CD14-positive monocyte (primary cell): ENCODE measurements around the gene DNAJC3. TPM values are rescaled to one million over a fixed set of nuclear protein-coding genes. Genes with fewer than 3 reads are reported as not detected.

Experiments used
- DNase-seq, 3 donors: peaks; one replicate each; pipeline ENCODE4 v3.0.0-alpha.2; 2011 to 2022
- H2AFZ ChIP-seq: 2 replicates; pipeline ENCODE4 v1.6.0; 2012; ENCODE audit warnings: mild to moderate bottlenecking, low read depth, low read length, inconsistent platforms; ENCODE audit not compliant: insufficient read depth, poor library complexity, severe bottlenecking
- H3K27ac ChIP-seq, 2 donors: 1 replicate in 1 of 2; 2 replicates in 1 of 2; pipeline ENCODE4 v1.5.1; 2012 to 2013; ENCODE audit warnings: low read length in 2 of 2, control low read depth in 1 of 2, inconsistent platforms in 1 of 2, low read depth in 1 of 2, mild to moderate bottlenecking in 1 of 2
- H3K27me3 ChIP-seq, 2 donors: one replicate each; pipeline versions ENCODE4 v1.6.0 to v1.6.1; 2011 to 2013; ENCODE audit warnings: low read length in 2 of 2; ENCODE audit not compliant: control insufficient read depth in 2 of 2, insufficient read depth in 2 of 2
- H3K36me3 ChIP-seq, 2 donors: replicated peaks in 1 of 2; 1 replicate in 1 of 2; 2 replicates in 1 of 2; pipeline versions ENCODE4 v1.5.1 to v1.6.1; 2012 to 2013; ENCODE audit warnings: low read length in 2 of 2, control low read depth in 1 of 2, inconsistent platforms in 1 of 2, mild to moderate bottlenecking in 1 of 2; ENCODE audit not compliant: insufficient read depth in 2 of 2, control insufficient read depth in 1 of 2
- H3K4me1 ChIP-seq, 2 donors: 1 replicate in 1 of 2; 2 replicates in 1 of 2; pipeline versions ENCODE4 v1.5.1 to v1.6.1; 2012 to 2013; ENCODE audit warnings: low read length in 2 of 2, control low read depth in 1 of 2, inconsistent platforms in 1 of 2, mild to moderate bottlenecking in 1 of 2, moderate library complexity in 1 of 2; ENCODE audit not compliant: insufficient read depth in 2 of 2, control insufficient read depth in 1 of 2
- H3K4me2 ChIP-seq: replicated peaks from 2 replicates; pipeline ENCODE3; 2012; ENCODE audit warnings: low read length, moderate library complexity, mild to moderate bottlenecking; ENCODE audit not compliant: poor library complexity, severe bottlenecking; ENCODE audit errors: extremely low read depth
- H3K4me3 ChIP-seq, 3 experiments: fragments of 200-600 bp in 1 of 3; sonication (generic) in 1 of 3; replicated peaks in 1 of 3; 1 replicate in 2 of 3; 2 replicates in 1 of 3; pipeline ENCODE4 v1.5.1; 2011 to 2013; ENCODE audit warnings: low read length in 3 of 3, mild to moderate bottlenecking in 3 of 3, control low read depth in 2 of 3, low read depth in 2 of 3, inconsistent platforms in 1 of 3, moderate library complexity in 1 of 3
- H3K79me2 ChIP-seq: 2 replicates; pipeline ENCODE4 v1.6.0; 2012; ENCODE audit warnings: mild to moderate bottlenecking, control low read depth, inconsistent platforms, low read length, moderate library complexity; ENCODE audit not compliant: insufficient read depth
- H3K9ac ChIP-seq: 2 replicates; pipeline ENCODE4 v1.6.0; 2017; ENCODE audit warnings: low read length, mild to moderate bottlenecking; ENCODE audit not compliant: insufficient read depth, poor library complexity, severe bottlenecking
- H3K9me3 ChIP-seq, 2 donors: replicated peaks in 1 of 2; 1 replicate in 1 of 2; 2 replicates in 1 of 2; pipeline versions ENCODE4 v1.5.1 to v1.6.1; 2012 to 2013; ENCODE audit warnings: low read length in 2 of 2, control low read depth in 1 of 2; ENCODE audit not compliant: control insufficient read depth in 1 of 2, insufficient read depth in 1 of 2
- H4K20me1 ChIP-seq: 2 replicates; pipeline ENCODE4 v1.6.0; 2012; ENCODE audit warnings: mild to moderate bottlenecking, low read length, control low read depth, moderate library complexity; ENCODE audit not compliant: insufficient read depth
- H3K27ac Mint-ChIP-seq, 7 donors: one replicate each; pipeline ENCODE4 v1.8.0; 2020; ENCODE audit warnings: mild to moderate bottlenecking in 7 of 7, mixed read lengths in 7 of 7, moderate library complexity in 6 of 7, inconsistent platforms in 2 of 7
- H3K27me3 Mint-ChIP-seq, 3 donors: one replicate each; pipeline ENCODE4 v1.8.0; 2021 to 2022; ENCODE audit warnings: low read depth in 3 of 3, mild to moderate bottlenecking in 3 of 3, mixed read lengths in 3 of 3, moderate library complexity in 3 of 3, inconsistent platforms in 1 of 3
- H3K36me3 Mint-ChIP-seq, 2 donors: one replicate each; pipeline ENCODE4 v1.8.0; 2020; ENCODE audit warnings: mixed read lengths in 2 of 2, inconsistent platforms in 1 of 2, mild to moderate bottlenecking in 1 of 2
- H3K4me1 Mint-ChIP-seq: one replicate; pipeline ENCODE4 v1.8.0; 2020; ENCODE audit warnings: mild to moderate bottlenecking, mixed read lengths
- H3K4me3 Mint-ChIP-seq, 2 donors: one replicate each; pipeline ENCODE4 v1.8.0; 2020; ENCODE audit warnings: mild to moderate bottlenecking in 2 of 2, mixed read lengths in 2 of 2, moderate library complexity in 1 of 2
- H3K9me3 Mint-ChIP-seq, 7 donors: one replicate each; pipeline ENCODE4 v1.8.0; 2020 to 2022; ENCODE audit warnings: mixed read lengths in 7 of 7, mild to moderate bottlenecking in 6 of 7, moderate library complexity in 6 of 7, inconsistent platforms in 2 of 7
- WGBS: methylation state at CpG from one replicate; pipeline ENCODE4 v1.1.5; 2013; ENCODE audit warnings: missing lambda C conversion rate; ENCODE audit not compliant: insufficient coverage; 5-methylcytosine and 5-hydroxymethylcytosine counted together
- intact Hi-C, 2 donors: fragments of 100-400 bp; cut with micrococcal nuclease; formaldehyde crosslinking; loops; one replicate each; pipeline versions ENCODE4 v1.15.0 to v1.15.1; 2023
- polyA plus RNA-seq, 3 donors: library from polyadenylated mRNA; depleted of rRNA in 1 of 3; unstranded in 2 of 3; stranded (reverse) in 1 of 3; fragments of 300-500 nt in 2 of 3; fragments of >200 nt in 1 of 3; fragmentation: Illumina TruSeq in 2 of 3; gene quantifications; 1 replicate in 2 of 3; 2 replicates in 1 of 3; pipeline ENCODE4 v1.2.3, GENCODE V29; 2012 to 2021
- TF ChIP-seq, protein P1 (sequence below): fragments of 200-600 bp; IDR thresholded peaks from one replicate; pipeline ENCODE4 v1.8.0; 2022; ENCODE audit warnings: antibody characterized with exemption, mild to moderate bottlenecking

Gene DNAJC3
- polyA plus RNA-seq, 3 donors: 11.1 to 27.6 (median 22.3) TPM

GRCh38 chr13:95791084-95791722, 114.3 kb downstream of the DNAJC3 start:
- peaks cover 83 to 87% of the 10 kb centered on the region in 2 donors for H3K36me3 Mint-ChIP-seq
- no peak overlapping the region for H3K27ac ChIP-seq
- no peak overlapping the region for H3K4me3 ChIP-seq
- H3K4me3 Mint-ChIP-seq: no peak overlapping the region
- TF ChIP-seq, protein P1, sequence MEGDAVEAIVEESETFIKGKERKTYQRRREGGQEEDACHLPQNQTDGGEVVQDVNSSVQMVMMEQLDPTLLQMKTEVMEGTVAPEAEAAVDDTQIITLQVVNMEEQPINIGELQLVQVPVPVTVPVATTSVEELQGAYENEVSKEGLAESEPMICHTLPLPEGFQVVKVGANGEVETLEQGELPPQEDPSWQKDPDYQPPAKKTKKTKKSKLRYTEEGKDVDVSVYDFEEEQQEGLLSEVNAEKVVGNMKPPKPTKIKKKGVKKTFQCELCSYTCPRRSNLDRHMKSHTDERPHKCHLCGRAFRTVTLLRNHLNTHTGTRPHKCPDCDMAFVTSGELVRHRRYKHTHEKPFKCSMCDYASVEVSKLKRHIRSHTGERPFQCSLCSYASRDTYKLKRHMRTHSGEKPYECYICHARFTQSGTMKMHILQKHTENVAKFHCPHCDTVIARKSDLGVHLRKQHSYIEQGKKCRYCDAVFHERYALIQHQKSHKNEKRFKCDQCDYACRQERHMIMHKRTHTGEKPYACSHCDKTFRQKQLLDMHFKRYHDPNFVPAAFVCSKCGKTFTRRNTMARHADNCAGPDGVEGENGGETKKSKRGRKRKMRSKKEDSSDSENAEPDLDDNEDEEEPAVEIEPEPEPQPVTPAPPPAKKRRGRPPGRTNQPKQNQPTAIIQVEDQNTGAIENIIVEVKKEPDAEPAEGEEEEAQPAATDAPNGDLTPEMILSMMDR: no peak
- no peak overlapping the region for H3K4me2 ChIP-seq
- DNase-seq: no peak
- peaks cover 65 to 94% of the 10 kb centered on the region in 2 donors for H3K36me3 ChIP-seq
- intact Hi-C loops: no loop called here
- H3K9ac ChIP-seq: no peak overlapping the region
- peaks cover 15% of the 10 kb centered on the region for H4K20me1 ChIP-seq
- 96% methylated on average over 4 of the region's 7 CpGs for WGBS
- H3K9me3 ChIP-seq: no peaks in the 10 kb centered on the region
- no peaks in the 10 kb centered on the region for H3K4me1 Mint-ChIP-seq
- no peaks in the 10 kb centered on the region for H3K27me3 Mint-ChIP-seq
- no peak overlapping the region for H2AFZ ChIP-seq
- H3K27ac Mint-ChIP-seq: peak overlapping the region in 1 of 7 donors; percentile 7
- H3K9me3 Mint-ChIP-seq: peaks cover 0 to 8% (median 0%) of the 10 kb centered on the region in 7 donors
- no peaks in the 10 kb centered on the region for H3K79me2 ChIP-seq
- H3K27me3 ChIP-seq: no peaks in the 10 kb centered on the region
- H3K4me1 ChIP-seq: no peaks in the 10 kb centered on the region

DNA sequence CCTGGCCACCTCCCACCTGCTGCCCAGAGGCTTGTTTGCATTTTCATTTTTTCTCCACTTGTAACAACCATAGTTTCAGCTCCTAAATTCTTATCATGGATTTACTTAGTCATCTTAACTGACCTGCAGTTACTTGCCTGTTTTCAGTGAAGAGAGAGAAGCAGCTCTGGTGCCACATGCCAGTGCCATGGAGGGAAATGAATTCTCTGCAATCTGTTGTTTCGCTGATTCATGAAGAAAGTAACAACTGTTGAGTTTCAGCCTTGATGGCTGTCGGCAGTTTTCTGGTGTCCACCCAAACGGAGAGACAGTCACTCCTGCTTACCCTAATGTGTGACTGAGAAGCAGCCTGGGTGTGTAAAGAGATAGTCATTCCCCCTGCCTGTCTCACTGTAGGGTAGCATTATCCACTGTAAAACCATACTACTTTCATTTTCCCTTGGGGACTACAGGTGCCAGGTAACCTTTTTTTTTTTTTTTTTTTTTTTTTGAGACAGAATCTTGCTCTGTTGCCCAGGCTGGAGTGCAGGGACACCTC, 116.1 kb downstream of the DNAJC3 start:
- no peak overlapping the region for H3K4me3 Mint-ChIP-seq
- peak overlapping the region in 3 of 7 donors; percentile 35 to 50 (median 42) for H3K27ac Mint-ChIP-seq
- H3K9me3 ChIP-seq: no peaks in the 10 kb centered on the region
- peaks cover 13% of the 10 kb centered on the region for H4K20me1 ChIP-seq
- no peak overlapping the region for H3K9ac ChIP-seq
- peaks cover 71 to 79% of the 10 kb centered on the region in 2 donors for H3K36me3 Mint-ChIP-seq
- H3K4me1 ChIP-seq: no peaks in the 10 kb centered on the region
- TF ChIP-seq, protein P1: no peak
- H2AFZ ChIP-seq: no peak overlapping the region
- no peak overlapping the region for H3K4me3 ChIP-seq
- H3K36me3 ChIP-seq: peaks cover 46 to 80% of the 10 kb centered on the region in 2 donors
- H3K4me2 ChIP-seq: no peak overlapping the region
- peaks cover 0 to 8% (median 0%) of the 10 kb centered on the region in 7 donors for H3K9me3 Mint-ChIP-seq
- no peaks in the 10 kb centered on the region for H3K27me3 Mint-ChIP-seq
- H3K27ac ChIP-seq: no peak overlapping the region
- H3K79me2 ChIP-seq: no peaks in the 10 kb centered on the region
- intact Hi-C loops: no loop called here
- DNase-seq: no peak
- no peaks in the 10 kb centered on the region for H3K27me3 ChIP-seq
- WGBS: 100% methylated on average over 1 of the region's 3 CpGs
- H3K4me1 Mint-ChIP-seq: no peaks in the 10 kb centered on the region
